Loucy (cell line): Measurements from ENCODE around the gene UGT2B7.
"Not testable (repeated sequence)": the region's sequence is repeated elsewhere in the genome, so short reads cannot be mapped to it uniquely, and the experiment has no call there.

ENCODE experiments used
- H2AFZ ChIP-seq: fragments of 200-600 bp; sonication (generic); 2 replicates; pipeline ENCODE4 v1.6.0; 2016; ENCODE audit warnings: antibody characterized with exemption, mild to moderate bottlenecking, low read length, moderate library complexity
- H3F3A ChIP-seq: fragments of 200-600 bp; 2 replicates; pipeline ENCODE4 v1.6.0; 2016; ENCODE audit warnings: antibody characterized with exemption, low read depth, mild to moderate bottlenecking
- H3K27me3 ChIP-seq: fragments of 200-600 bp; sonication (generic); 2 replicates; pipeline ENCODE4 v1.6.1; 2014; ENCODE audit warnings: low read length, mild to moderate bottlenecking; ENCODE audit not compliant: insufficient read depth, poor library complexity, severe bottlenecking
- H3K36me3 ChIP-seq: fragments of 200-600 bp; sonication (generic); 2 replicates; pipeline ENCODE4 v1.6.1; 2016; ENCODE audit warnings: low read length; ENCODE audit not compliant: insufficient read depth
- H3K4me1 ChIP-seq: fragments of 200-600 bp; sonication (generic); 2 replicates; pipeline ENCODE4 v1.5.1; 2014; ENCODE audit warnings: low read length, mild to moderate bottlenecking; ENCODE audit not compliant: insufficient read depth, poor library complexity, severe bottlenecking
- H3K4me2 ChIP-seq: fragments of 200-600 bp; sonication (generic); 2 replicates; pipeline ENCODE4 v1.6.0; 2014; ENCODE audit warnings: antibody characterized with exemption, low read length, low read depth, mild to moderate bottlenecking; ENCODE audit not compliant: poor library complexity, severe bottlenecking
- H3K4me3 ChIP-seq: fragments of 200-600 bp; sonication (generic); 2 replicates; pipeline ENCODE4 v1.5.1; 2014; ENCODE audit warnings: low read length, mild to moderate bottlenecking, mixed read lengths; ENCODE audit not compliant: poor library complexity, severe bottlenecking
- H3K79me2 ChIP-seq: fragments of 200-600 bp; sonication (generic); 2 replicates; pipeline ENCODE4 v1.6.1; 2014; ENCODE audit warnings: low read length; ENCODE audit not compliant: insufficient read depth
- H3K9ac ChIP-seq: fragments of 200-600 bp; sonication (generic); 2 replicates; pipeline ENCODE4 v1.6.0; 2014; ENCODE audit warnings: mild to moderate bottlenecking, low read depth, low read length, moderate library complexity; ENCODE audit not compliant: poor library complexity, severe bottlenecking
- H3K9me2 ChIP-seq: fragments of 200-600 bp; sonication (generic); replicated peaks from 2 replicates; pipeline ENCODE4 v1.6.1; 2016; ENCODE audit warnings: low read depth, low read length, mixed read lengths
- H3K9me3 ChIP-seq: fragments of 200-600 bp; sonication (generic); 2 replicates; pipeline ENCODE4 v1.6.1; 2014; ENCODE audit warnings: mild to moderate bottlenecking, antibody characterized with exemption, low read length, low read depth; ENCODE audit not compliant: insufficient read depth
- H4K20me1 ChIP-seq: fragments of 200-600 bp; sonication (generic); 2 replicates; pipeline ENCODE4 v1.6.0; 2014; ENCODE audit warnings: antibody characterized with exemption, low read length, mild to moderate bottlenecking; ENCODE audit not compliant: insufficient read depth, poor library complexity, severe bottlenecking
- EZH2phosphoT487 ChIP-seq: fragments of 200-600 bp; IDR thresholded peaks from 2 replicates; pipeline ENCODE4 v1.6.1; 2018; ENCODE audit warnings: antibody characterized with exemption, mild to moderate bottlenecking, moderate library complexity, borderline replicate concordance
- TF ChIP-seq, protein P1 (sequence below): fragments of 200-600 bp; sonication (generic); conservative IDR thresholded peaks from 2 replicates; pipeline ENCODE4 v1.5.1; 2014; ENCODE audit warnings: mild to moderate bottlenecking, antibody characterized with exemption, low read length

UGT2B7 gene

DNA sequence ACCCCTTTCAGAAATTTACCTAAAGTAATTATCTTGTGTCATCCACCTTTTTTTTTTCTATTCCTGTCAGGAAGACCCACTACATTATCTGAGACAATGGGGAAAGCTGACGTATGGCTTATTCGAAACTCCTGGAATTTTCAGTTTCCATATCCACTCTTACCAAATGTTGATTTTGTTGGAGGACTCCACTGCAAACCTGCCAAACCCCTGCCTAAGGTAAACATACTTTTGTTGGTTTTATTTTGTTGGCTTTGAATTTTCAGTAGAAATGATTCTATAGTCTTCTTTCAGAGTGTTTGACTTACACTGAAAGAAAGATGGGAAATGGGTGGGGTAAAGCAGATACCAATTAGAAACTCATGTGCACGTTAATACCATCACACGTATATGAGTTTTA lies 2.2 kb downstream of the UGT2B7 start:
- H3K27me3 ChIP-seq = no peaks in the 10 kb centered on the region
- no peaks in the 10 kb centered on the region for H3K9me2 ChIP-seq
- H3K36me3 ChIP-seq = no peaks in the 10 kb centered on the region
- no peak for TF ChIP-seq EZH2phosphoT487
- TF ChIP-seq, protein P1, sequence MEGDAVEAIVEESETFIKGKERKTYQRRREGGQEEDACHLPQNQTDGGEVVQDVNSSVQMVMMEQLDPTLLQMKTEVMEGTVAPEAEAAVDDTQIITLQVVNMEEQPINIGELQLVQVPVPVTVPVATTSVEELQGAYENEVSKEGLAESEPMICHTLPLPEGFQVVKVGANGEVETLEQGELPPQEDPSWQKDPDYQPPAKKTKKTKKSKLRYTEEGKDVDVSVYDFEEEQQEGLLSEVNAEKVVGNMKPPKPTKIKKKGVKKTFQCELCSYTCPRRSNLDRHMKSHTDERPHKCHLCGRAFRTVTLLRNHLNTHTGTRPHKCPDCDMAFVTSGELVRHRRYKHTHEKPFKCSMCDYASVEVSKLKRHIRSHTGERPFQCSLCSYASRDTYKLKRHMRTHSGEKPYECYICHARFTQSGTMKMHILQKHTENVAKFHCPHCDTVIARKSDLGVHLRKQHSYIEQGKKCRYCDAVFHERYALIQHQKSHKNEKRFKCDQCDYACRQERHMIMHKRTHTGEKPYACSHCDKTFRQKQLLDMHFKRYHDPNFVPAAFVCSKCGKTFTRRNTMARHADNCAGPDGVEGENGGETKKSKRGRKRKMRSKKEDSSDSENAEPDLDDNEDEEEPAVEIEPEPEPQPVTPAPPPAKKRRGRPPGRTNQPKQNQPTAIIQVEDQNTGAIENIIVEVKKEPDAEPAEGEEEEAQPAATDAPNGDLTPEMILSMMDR = no peak
- H4K20me1 ChIP-seq = no peaks in the 10 kb centered on the region
- no peak overlapping the region for H3K9ac ChIP-seq
- H2AFZ ChIP-seq = no peak overlapping the region
- H3K4me2 ChIP-seq = no peak overlapping the region
- no peaks in the 10 kb centered on the region for H3K9me3 ChIP-seq
- H3K4me1 ChIP-seq = no peaks in the 10 kb centered on the region
- H3K79me2 ChIP-seq = no peaks in the 10 kb centered on the region
- H3F3A ChIP-seq = no peaks in the 10 kb centered on the region
- no peak overlapping the region for H3K4me3 ChIP-seq

DNA sequence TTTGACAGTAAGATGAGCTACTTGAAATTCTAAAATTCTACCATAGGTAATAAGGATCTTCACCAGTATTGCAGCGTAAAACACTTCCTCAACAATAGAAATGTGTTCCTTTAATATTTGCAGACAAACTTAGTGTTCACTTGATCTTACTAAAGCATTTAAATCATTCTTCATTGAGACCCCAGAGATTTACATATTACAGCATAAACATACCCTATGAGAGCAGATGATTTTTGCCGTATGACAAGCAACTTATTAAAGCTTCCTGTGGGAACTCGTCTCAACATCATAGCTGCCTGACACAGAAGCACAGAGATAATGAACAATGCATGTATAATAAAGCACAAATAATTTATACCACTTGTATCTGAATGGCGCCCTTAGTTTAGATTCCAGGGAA lies 3.6 kb downstream of the UGT2B7 start:
- H3K9me3 ChIP-seq = no peaks in the 10 kb centered on the region
- no peaks in the 10 kb centered on the region for H3F3A ChIP-seq
- H3K36me3 ChIP-seq = no peaks in the 10 kb centered on the region
- no peaks in the 10 kb centered on the region for H3K9me2 ChIP-seq
- no peak overlapping the region for H2AFZ ChIP-seq
- H3K9ac ChIP-seq = no peak overlapping the region
- H3K4me2 ChIP-seq = no peak overlapping the region
- no peaks in the 10 kb centered on the region for H3K4me1 ChIP-seq
- no peaks in the 10 kb centered on the region for H4K20me1 ChIP-seq
- H3K79me2 ChIP-seq = no peaks in the 10 kb centered on the region
- H3K27me3 ChIP-seq = no peaks in the 10 kb centered on the region
- TF ChIP-seq, protein P1 = no peak
- no peak for TF ChIP-seq EZH2phosphoT487
- H3K4me3 ChIP-seq = no peak overlapping the region

DNA sequence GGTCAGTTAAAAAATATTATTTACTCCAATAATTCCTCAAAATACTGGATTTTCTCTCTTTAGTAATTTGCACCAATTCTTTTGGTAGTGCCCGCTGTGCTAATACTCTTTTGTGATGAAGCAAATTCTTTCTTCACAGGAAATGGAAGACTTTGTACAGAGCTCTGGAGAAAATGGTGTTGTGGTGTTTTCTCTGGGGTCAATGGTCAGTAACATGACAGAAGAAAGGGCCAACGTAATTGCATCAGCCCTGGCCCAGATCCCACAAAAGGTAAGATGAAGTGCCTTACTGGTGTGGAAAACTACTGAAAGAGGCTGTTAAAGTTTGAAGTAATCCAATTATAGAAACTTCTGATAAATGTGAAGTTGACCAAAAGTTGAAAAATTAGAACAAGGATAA lies 6.4 kb downstream of the UGT2B7 start:
- not testable (repeated sequence) for H3K4me3 ChIP-seq, H3K9me3 ChIP-seq, H3K27me3 ChIP-seq, H3K4me1 ChIP-seq, H3K9me2 ChIP-seq, H3K79me2 ChIP-seq, H4K20me1 ChIP-seq, H3K36me3 ChIP-seq, H3F3A ChIP-seq, H2AFZ ChIP-seq, H3K4me2 ChIP-seq, H3K9ac ChIP-seq

DNA sequence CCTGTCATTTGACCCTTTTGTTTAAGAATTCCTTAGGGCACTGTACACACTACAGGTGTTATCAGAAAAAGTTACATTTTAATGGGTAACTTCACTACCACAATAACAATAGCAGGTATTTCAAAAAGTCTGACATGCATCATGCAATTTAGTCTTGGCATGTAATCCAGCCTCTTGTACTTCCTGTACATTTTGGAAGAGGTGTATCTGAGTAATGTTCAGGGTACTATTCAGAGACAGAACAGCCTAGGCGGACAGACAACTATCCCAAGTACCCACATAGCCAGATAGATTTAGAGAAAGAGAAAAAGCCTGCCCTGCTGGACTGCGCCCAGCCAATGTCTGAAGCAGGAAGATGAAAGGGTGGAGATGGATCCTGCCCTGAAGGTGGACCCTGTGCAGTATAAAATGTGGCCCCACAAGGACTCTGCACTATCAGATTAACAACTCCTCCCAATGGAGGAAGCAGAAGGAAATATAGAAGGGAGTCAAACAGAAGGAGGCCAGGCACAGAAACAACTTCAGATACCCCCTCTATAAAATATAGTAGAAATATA lies 8.5 kb downstream of the UGT2B7 start:
- no peaks in the 10 kb centered on the region for H3K27me3 ChIP-seq
- TF ChIP-seq, protein P1 = no peak
- no peak overlapping the region for H3K4me3 ChIP-seq
- no peaks in the 10 kb centered on the region; the same call in 1 of the 2 replicates for H3K9me2 ChIP-seq
- H4K20me1 ChIP-seq = no peaks in the 10 kb centered on the region
- no peaks in the 10 kb centered on the region for H3F3A ChIP-seq
- H3K36me3 ChIP-seq = no peaks in the 10 kb centered on the region
- H3K9ac ChIP-seq = no peak overlapping the region
- no peak overlapping the region for H3K4me2 ChIP-seq
- H3K9me3 ChIP-seq = no peaks in the 10 kb centered on the region
- no peaks in the 10 kb centered on the region for H3K79me2 ChIP-seq
- H2AFZ ChIP-seq = no peak overlapping the region
- H3K4me1 ChIP-seq = no peaks in the 10 kb centered on the region

DNA sequence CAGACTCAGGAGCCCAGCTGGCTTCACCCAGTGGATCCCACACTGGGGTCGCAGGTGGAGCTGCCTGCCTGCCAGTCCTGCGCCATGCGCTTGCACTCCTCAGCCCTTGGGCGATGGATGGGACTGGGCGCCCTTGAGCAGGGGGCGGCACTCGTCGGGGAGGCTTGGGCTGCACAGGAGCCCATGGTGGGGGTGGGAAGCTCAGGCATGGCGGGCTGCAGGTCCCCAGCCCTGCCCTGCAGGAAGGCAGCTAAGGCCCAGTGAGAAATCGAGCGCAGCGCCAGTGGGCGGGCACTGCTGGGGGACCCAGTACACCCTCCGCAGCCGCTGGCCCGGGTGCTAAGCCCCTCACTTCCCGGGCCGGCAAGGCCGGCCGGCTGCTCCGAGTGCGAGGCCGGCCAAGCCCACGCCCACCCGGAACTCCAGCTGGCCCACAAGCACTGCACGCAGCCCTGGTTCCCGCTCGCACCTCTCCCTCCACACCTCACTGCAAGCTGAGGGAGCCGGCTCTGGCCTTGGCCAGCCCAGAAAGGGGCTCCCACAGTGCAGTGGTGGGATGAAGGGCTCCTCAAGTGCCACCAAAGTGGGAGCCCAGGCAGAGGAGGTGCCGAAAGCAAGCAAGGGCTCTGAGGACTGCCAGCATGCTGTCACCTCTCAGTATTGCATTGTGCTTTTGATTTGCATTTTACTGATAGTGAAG lies 19.0 kb downstream of the UGT2B7 start:
- H3K79me2 ChIP-seq, H3K9ac ChIP-seq: not testable (repeated sequence)

More for the DNA sequence above, 19.0 kb downstream of the UGT2B7 start:
- not testable (repeated sequence) for H3K4me3 ChIP-seq, H3K4me2 ChIP-seq, H3K36me3 ChIP-seq, H4K20me1 ChIP-seq, H3K27me3 ChIP-seq, H3F3A ChIP-seq, H2AFZ ChIP-seq, H3K9me3 ChIP-seq, H3K9me2 ChIP-seq, H3K4me1 ChIP-seq
